Activated naive CD8-positive, alpha-beta T cell treated with anti-CD3 and anti-CD28 coated beads, Interleukin-2, amount 50 U/mL, for 16 hours (primary cell): ENCODE data around the gene OR6Y1.

Experiments
- DNase-seq: peaks from one replicate; pipeline ENCODE4 v3.0.0-alpha.2; 2020; ENCODE audit warnings: low read depth, low spot score

OR6Y1 gene

GRCh38 chr1:158506369-158506987 lies 47.7 kb downstream of the OR6Y1 start:
- DNase-seq: no peak

GRCh38 chr1:158496374-158496773 lies 57.8 kb downstream of the OR6Y1 start:
- no peak for DNase-seq

DNA sequence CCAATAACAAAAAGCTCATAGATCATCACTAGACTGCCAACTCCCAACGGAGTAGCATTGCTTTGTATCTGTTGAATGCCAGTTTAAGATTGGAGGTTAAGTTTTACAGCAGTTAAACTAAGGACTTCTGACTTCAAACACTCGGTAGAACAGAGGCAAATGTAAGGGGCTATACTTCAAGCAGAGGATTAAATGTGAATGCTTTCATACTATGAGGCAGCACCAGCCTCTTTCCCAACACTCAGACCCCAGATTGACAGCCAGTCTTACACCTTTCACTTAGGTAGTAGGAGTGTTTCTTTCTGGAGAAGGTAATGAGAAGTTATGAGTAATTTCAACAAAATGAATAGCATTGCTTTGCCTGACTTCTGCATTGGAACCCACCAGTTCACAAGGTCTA lies 59.4 kb downstream of the OR6Y1 start:
- DNase-seq: no peak
